Heart right ventricle (tissue), 16 donors: ENCODE results near the gene ATP1B1. TPM values are rescaled to one million over a fixed set of nuclear protein-coding genes. Genes with fewer than 3 reads are reported as not detected.

Source experiments
- ATAC-seq, 8 donors: fragments of 200-7000 bp; cut with Tn5 transposase; one replicate each; pipeline ENCODE4 v1.9.1; 2020; ENCODE audit warnings: mild to moderate bottlenecking in 8 of 8, moderate library complexity in 8 of 8, moderate number of reproducible peaks in 1 of 8
- DNase-seq, 2 donors: peaks; one replicate each; pipeline ENCODE4 v3.0.0-alpha.2; 2020
- H3K27ac ChIP-seq, 10 donors: fragments of 200-600 bp; sonication (generic) in 2 of 10; one replicate each; pipeline versions ENCODE4 v1.5.0 to v1.8.0; 2020 to 2022; ENCODE audit warnings: mild to moderate bottlenecking in 3 of 10
- H3K27me3 ChIP-seq, 7 donors: fragments of 200-600 bp; one replicate each; pipeline ENCODE4 v1.8.0; 2021 to 2022; ENCODE audit warnings: mild to moderate bottlenecking in 2 of 7
- H3K36me3 ChIP-seq, 9 donors: fragments of 200-600 bp; sonication (generic) in 1 of 9; one replicate each; pipeline versions ENCODE4 v1.5.0 to v1.8.0; 2020 to 2022; ENCODE audit warnings: mild to moderate bottlenecking in 2 of 9
- H3K4me1 ChIP-seq, 9 donors: fragments of 200-600 bp; sonication (generic) in 1 of 9; one replicate each; pipeline versions ENCODE4 v1.5.0 to v1.8.0; 2020 to 2022; ENCODE audit warnings: mild to moderate bottlenecking in 4 of 9
- H3K4me3 ChIP-seq, 10 donors: fragments of 200-600 bp; sonication (generic) in 2 of 10; one replicate each; pipeline versions ENCODE4 v1.5.0 to v1.8.0; 2020 to 2022; ENCODE audit warnings: mild to moderate bottlenecking in 7 of 10, moderate library complexity in 2 of 10
- H3K9me3 ChIP-seq, 11 donors: fragments of 200-600 bp in 10 of 11; sonication (generic) in 2 of 11; one replicate each; pipeline versions ENCODE4 v1.5.0 to v1.8.0; 2013 to 2022; ENCODE audit warnings: mild to moderate bottlenecking in 2 of 11, control low read depth in 1 of 11, moderate library complexity in 1 of 11
- WGBS, 2 donors: extraction: QIAGEN DNeasy Blood & Tissue Kit; methylation state at CpG; one replicate each; pipeline ENCODE4 v1.1.7; 2013; ENCODE audit warnings: inconsistent platforms in 1 of 2; 5-methylcytosine and 5-hydroxymethylcytosine counted together
- intact Hi-C, 10 donors: fragments of 100-400 bp; cut with DNase I; formaldehyde crosslinking; loops; one replicate each; pipeline versions ENCODE4 v1.11.1 to v1.14.2; 2022
- polyA plus RNA-seq, 2 donors: library from polyadenylated mRNA; stranded (reverse); fragments of 200-250 nt; gene quantifications; one replicate each; pipeline ENCODE4 v1.2.3, GENCODE V29; 2013
- total RNA-seq, 10 donors: library from RNA; stranded (reverse); fragmentation: NEBNext Ultra II Directional in 3 of 10; extraction: Animal tissue kit (Norgen Biotek cat#: 25700) in 3 of 10; gene quantifications; one replicate each; pipeline versions ENCODE4 v1.2.1 to v1.2.4, GENCODE V29; 2021 to 2023
- TF ChIP-seq, protein P1 (sequence below), 9 donors: fragments of 200-600 bp; sonication (generic) in 2 of 9; IDR thresholded peaks; one replicate each; pipeline versions ENCODE4 v1.5.0 to v1.8.0; 2021 to 2022; ENCODE audit warnings: antibody characterized with exemption in 9 of 9, mild to moderate bottlenecking in 5 of 9, moderate library complexity in 1 of 9
- donor health status: Arrhythmogenic right ventricular cardiomyopathy.
- donor health status: ischemic (EF 13 %, LVEDD 7.1; RV severe dilation, severe dysfunction).
- donor health status: healthy with polysubstance abuse.
- donor health status: DM: no; HTN: yes; CAD: no.
- donor health status: DM: no; HTN: no; CAD: no.
- donor health status: ischemic (EF 25% LVEDD 6.9; RV normal size, moderate dysfunction).
- donor health status: ischemic (EF 25% LVEDD 5.7; RV mildly dilated, moderate dysfunction).
- donor health status: healthy.
- donor health status: DM: yes; HTN: yes; CAD: no.
- donor health status: Ischemic cardiomyopathy.
- donor health status: ischemic (EF 35%, LVEDD 5.7; RV mildly dilated, moderate dysfunction).
- donor health status: nonischemic (EF 11% LVEDD 7.7; RV severe dilation, severe dysfunction).
- donor health status: DM: yes; HTN: yes; CAD: no.
- donor health status: PGD.
- donor health status: ischemic (EF 29% LVEDD 5.4; RV normal size, mild dysfunction).
- donor health status: nonischemic (EF 23%, LVEDD 6.1; RV moderate dilation, normal function).

Gene ATP1B1
- total and polyA plus RNA-seq, 12 donors = 137 to 472 (median 268) TPM

DNA sequence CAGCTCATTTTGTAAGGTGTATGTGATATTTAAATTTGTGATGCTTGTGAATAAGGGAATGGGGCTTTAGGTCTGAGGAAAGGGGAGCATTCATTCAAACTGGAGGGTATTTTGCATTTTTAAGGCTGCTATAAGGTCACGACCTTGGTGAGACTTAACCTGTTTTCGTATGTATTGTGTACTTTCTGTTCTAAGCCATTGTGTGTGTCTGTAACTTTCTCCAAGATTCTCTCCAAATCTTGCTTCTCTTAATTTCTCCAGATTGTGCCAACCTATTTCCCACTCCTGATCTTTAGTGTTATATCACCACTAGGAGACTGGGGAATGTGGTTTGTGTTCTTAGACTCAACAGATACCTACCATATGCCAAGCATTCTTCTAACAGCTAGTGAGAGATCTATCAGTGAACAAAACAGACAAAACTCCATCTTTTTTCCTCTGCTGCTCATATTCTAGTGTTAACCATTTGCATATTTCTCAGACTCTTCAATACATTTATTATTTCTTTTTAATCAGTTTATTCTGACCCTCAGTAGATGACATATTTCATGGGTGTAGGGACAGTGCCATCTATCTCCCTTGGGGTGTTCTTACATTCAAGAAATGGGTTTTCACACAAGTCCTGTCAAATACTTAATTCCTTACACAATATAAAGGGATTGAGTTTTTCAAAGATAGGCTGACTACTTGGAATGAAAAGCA lies 27.5 kb downstream of the ATP1B1 start:
- Histone ChIP-seq H3K36me3 (peaks cover 0 to 45% (median 14%) of the 10 kb centered on the region in 9 donors), H3K4me3 (no peak overlapping the region), H3K9me3 (no peaks in the 10 kb centered on the region), H3K27ac (peak overlapping the region in 1 of 10 donors; percentile 10), H3K4me1 (peaks cover 0 to 44% (median 11%) of the 10 kb centered on the region in 9 donors), H3K27me3 (no peaks in the 10 kb centered on the region)
- peak in 3 of 8 donors; percentile 45 to 57 (median 52) for ATAC-seq
- intact Hi-C loops = loop anchor here in 3 of 10 donors (10.0 kb wide), 3 partner anchors 211 to 529 kb away; no protein-coding TSS in a partner anchor
- TF ChIP-seq, protein P1, sequence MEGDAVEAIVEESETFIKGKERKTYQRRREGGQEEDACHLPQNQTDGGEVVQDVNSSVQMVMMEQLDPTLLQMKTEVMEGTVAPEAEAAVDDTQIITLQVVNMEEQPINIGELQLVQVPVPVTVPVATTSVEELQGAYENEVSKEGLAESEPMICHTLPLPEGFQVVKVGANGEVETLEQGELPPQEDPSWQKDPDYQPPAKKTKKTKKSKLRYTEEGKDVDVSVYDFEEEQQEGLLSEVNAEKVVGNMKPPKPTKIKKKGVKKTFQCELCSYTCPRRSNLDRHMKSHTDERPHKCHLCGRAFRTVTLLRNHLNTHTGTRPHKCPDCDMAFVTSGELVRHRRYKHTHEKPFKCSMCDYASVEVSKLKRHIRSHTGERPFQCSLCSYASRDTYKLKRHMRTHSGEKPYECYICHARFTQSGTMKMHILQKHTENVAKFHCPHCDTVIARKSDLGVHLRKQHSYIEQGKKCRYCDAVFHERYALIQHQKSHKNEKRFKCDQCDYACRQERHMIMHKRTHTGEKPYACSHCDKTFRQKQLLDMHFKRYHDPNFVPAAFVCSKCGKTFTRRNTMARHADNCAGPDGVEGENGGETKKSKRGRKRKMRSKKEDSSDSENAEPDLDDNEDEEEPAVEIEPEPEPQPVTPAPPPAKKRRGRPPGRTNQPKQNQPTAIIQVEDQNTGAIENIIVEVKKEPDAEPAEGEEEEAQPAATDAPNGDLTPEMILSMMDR (IDR thresholded peaks at IDR 0.05) = peak in 6 of 9 donors; percentile 21 to 58 (median 42)
- 82 to 87% methylated on average over 2 of the region's 2 CpGs for WGBS, 2 donors
- DNase-seq = no peak

DNA sequence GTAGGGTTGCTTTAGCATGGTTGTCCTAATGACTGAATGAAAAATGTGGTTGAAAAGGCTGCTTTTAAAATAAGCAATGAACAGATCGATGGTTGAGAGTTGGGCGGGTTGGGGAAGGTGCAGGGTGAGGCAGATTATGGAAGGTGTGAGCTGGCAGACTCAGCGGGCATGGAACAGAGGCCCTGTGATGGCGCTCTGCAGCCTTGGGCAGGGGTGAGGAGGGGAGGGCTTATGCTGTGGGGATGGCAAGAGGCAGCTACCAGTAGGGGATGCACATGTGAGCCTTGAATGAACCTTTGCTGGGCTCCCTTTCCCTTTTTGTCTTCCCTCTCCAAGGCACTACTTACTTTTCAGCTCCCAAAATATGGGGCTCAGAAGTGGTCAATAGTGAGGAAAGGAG lies 30.9 kb downstream of the ATP1B1 start:
- Histone ChIP-seq H3K4me1 (peaks cover 0 to 27% (median 0%) of the 10 kb centered on the region in 9 donors), H3K27me3 (no peaks in the 10 kb centered on the region), H3K27ac (no peak overlapping the region), H3K36me3 (peaks cover 0 to 11% (median 5%) of the 10 kb centered on the region in 9 donors), H3K4me3 (no peak overlapping the region), H3K9me3 (no peaks in the 10 kb centered on the region)
- no peak for DNase-seq
- ATAC-seq = peak in 2 of 8 donors; percentile 17 to 63
- TF ChIP-seq, protein P1 (IDR thresholded peaks at IDR 0.05) = no peak
- intact Hi-C loops = loop anchor here in 3 of 10 donors (10.0 kb wide), 3 partner anchors 207 to 533 kb away; no protein-coding TSS in a partner anchor
- WGBS, 2 donors = 97 to 100% methylated on average over 4 of the region's 4 CpGs

DNA sequence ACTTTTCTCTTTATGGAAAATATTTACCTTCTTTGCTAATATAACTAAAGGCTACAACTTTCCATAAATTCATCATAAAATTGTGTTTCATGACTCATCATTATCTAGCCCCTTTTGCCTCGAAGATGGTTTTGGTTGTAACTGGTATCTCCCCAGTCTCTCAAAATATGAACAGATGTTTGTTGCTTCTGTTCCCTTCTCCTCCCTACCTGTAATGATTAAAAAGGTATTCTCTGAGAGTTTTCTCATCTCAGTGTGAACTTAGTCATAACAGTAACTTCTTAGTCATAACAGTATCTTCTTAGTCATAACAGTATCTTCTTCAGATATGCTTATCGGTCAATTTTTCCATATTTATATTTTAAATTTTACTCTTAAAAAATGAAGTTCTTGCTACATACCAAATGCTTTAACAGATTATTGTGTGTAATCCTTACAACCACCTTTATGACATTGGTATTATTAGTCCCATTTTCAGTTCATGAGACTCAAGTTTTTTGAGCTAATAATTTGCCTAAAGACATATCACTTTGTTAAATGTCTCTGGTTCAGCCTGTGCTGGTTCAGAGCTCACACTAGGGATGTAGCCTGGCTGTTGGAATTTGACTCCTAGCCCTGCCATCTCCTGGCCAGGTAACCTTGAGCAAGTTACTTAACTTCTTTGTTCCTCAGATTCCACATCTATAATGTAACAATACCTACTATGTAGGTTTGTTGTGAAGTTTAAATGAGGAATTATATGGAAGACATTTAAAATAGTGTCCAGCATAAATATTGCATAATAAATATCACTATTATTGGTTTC lies 32.6 kb downstream of the ATP1B1 start:
- H3K9me3 ChIP-seq = no peaks in the 10 kb centered on the region
- 95 to 97% methylated on average over 2 of the region's 2 CpGs for WGBS, 2 donors
- no peak overlapping the region for H3K4me3 ChIP-seq
- H3K27me3 ChIP-seq = no peaks in the 10 kb centered on the region
- TF ChIP-seq, protein P1 (IDR thresholded peaks at IDR 0.05) = no peak
- intact Hi-C loops = loop anchor here in 3 of 10 donors (10.0 kb wide), 3 partner anchors 206 to 534 kb away; no protein-coding TSS in a partner anchor
- DNase-seq (no peak), ATAC-seq (no peak)
- H3K36me3 ChIP-seq = no peaks in the 10 kb centered on the region
- H3K27ac ChIP-seq = no peak overlapping the region
- H3K4me1 ChIP-seq = peaks cover 0 to 16% (median 0%) of the 10 kb centered on the region in 9 donors

DNA sequence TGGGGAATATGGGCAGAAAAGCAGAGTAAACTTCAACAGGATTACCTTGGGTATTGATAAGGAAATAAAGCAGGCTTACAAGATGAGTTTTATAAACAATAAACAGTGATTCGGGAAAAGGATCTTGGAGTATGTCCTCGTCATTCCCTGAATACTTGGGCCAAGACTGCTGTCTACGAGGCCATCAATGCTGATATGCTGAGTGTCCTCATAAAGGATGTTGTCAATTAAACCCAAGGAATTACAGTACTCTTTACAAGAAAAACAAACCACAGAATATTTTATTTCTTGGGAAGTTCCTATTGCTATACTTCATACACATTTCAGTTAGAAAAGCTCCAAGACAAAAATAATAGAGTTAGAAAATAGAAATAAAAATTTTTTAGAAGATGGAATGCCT lies 34.9 kb downstream of the ATP1B1 start:
- Histone ChIP-seq H3K4me1 (no peaks in the 10 kb centered on the region), H3K4me3 (no peak overlapping the region), H3K27ac (no peak overlapping the region), H3K27me3 (no peaks in the 10 kb centered on the region), H3K36me3 (no peaks in the 10 kb centered on the region), H3K9me3 (no peaks in the 10 kb centered on the region)
- 82 to 88% methylated on average over 3 of the region's 3 CpGs for WGBS, 2 donors
- intact Hi-C loops = no loop called here
- no peak for DNase-seq
- TF ChIP-seq, protein P1 (IDR thresholded peaks at IDR 0.05) = no peak
- no peak for ATAC-seq
